GM21447 (cell line): ENCODE measurements around the gene LSM4.
A peak's percentile ranks its signal among the peaks of the same experiment; 100 is the strongest.
"Not testable (repeated sequence)": the region's sequence is repeated elsewhere in the genome, so short reads cannot be mapped to it uniquely, and the experiment has no call there.

ENCODE experiments used
- ATAC-seq: cut with Tn5 transposase; IDR thresholded peaks from one replicate; pipeline ENCODE4 v1.9.1; 2021; ENCODE audit not compliant: unreplicated experiment

Gene LSM4

DNA sequence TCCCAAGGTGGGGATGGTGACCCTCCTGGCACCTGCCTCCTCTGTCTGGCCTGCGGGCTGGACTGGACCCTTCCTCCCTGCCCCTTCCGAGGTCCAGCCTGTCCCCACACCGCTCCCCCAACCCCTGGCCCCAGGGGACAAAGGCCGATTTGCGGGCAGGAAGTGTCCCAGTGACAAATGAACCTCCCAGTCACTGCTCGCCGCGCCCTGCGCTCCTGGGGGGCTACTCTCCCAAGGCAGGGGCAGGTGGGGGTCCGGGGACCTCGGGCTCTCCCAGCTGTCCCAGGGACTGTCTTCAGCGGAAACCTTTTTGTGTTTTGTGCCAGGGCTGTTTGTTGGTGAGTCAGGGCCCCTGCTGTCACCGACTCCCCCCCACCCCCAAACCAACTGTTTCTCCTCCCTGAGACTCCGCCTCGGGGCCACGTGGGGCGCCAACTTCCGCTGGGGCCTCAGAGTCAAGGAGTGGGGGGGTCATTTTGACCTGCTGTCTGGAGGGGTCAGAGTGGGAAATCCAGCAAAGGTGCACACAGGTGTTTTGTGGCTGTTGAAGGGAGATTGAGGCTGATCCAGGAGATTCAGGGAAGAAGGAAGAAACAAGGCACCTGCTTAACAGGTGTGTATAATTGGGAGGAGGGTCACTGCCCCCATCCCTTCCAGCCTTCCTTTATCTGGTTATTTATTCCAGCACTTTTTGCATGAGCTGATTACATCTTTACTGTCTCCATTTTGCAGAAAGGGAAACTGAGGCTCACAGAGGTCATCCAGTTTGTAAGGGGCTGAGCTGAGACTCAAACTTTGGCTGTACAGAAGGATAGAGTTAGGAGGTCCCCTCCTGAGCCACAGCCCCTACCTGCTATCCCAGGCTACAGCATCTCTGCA is 18.4 kb upstream of the LSM4 start:
- peak; percentile 47 for ATAC-seq

DNA sequence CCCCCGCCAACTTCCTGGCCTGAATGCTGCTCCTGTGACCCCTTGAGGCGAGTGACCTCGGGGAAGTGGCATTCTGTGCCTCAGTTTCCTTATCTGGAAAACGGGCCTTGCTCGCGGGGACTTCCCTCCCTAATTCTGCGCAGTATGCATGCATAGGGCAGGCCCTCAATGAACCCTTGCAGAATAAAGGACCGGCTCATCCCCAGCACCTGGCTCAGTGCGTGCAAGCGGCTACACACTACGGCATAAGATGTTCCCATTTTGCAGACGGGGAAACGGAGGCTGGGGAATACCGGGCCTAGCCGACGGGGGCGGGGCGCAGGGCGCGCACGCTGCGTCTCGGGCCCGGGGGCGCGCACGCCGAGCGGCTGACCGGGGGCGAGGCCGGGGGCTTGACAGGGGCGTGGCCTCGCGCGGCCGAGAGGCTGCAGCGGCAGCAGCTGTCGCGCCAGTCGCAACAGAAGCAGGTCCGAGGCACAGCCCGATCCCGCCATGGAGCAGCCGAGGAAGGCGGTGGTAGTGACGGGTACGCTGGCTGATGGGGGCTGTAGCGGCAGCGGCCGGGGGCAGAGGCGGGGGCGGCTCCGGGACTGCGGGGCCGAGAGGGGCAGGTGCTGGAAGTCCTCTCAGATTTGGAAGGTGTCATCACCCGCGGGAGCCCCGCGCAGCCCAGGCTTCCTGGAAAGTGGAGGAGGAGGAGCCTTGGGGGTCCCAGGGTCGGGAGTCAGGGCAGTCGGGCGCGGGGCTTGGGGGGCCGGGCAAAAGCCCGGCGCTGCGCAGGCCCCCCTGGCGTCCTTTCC is 17.5 kb upstream of the LSM4 start, which contains the start of gene PGPEP1:
Gene PGPEP1 (plus strand): TSS at position 409 of the 800 bp plus-strand sequence. CDS start 84 bp downstream, at position 493.
- peak; percentile 44 for ATAC-seq

DNA sequence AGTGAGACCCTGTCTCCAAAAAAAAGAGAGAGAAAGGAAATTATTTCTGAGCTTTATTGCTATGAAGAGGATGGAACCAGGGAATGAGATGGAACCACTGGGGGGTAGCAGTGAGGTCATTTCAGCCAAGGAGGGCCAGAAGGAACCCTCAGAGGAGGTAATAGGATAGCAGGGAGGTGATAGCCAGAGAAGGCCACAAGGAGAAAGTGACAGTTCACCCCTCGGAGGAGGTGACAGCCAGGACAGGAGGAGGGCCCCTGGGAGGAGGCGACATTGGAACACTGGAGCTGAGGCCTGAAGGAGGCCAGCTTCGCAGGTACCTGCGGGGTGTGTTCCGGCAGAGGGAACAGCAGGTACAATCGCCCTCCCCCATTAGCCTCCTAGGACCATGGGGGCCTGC is 16.8 kb upstream of the LSM4 start:
- ATAC-seq = no peak

DNA sequence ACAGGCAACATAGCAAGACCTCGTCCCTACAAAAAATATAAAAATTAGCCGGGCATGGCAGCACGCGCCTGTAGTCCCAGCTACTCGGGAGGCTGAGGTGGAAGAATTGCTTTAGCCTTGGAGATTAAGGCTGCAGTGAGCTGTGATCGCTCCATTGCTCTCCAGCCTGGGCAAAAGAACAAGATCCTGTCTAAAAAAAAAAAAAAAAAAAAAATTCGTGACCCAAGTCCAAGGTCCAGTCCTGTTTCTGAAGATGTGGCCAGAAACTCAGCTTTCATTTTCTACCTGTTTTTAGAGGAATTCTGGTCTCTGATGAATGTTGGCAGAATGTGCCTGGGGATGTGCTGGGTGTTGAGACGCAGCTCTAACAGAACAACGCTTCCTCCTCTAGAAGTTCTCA is 15.7 kb upstream of the LSM4 start:
- no peak for ATAC-seq

DNA sequence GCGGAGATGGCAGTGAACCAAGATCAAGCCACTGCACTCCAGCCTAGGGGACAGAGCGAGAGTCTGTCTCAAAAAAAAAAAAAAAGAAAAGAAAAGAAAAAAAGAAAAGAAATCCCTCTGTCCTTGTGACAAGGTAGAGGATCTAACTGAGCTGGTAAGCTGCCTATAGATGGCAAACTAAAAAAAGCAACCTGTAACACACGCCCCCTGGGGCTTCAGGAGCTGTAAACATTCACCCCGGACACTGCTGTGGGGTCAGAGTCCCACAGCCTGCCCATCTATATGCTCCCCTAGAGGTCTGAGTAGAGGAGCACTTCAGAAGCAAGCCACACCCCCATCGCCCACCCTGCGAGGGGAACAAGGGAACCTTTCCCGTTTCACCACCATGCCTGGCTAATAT is 13.2 kb upstream of the LSM4 start:
- no peak for ATAC-seq

DNA sequence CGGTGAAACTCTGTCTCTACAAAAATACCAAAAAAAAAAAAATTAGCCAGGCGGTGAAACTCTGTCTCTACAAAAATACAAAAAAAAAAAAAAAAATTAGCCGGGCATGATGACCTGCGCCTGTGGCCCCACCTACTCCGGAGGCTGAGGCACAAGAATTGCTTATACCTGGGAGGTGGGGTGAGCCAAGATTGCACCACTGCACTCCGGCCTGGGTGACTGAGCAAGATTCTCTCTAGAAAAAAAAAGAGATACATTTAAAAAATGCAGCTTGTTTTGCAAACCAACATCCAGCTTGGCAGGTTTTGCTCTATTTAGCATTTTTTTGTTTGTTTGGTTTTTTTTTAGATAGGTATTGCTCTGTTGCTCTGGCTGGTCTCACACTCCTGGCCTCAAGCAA is 10.8 kb upstream of the LSM4 start:
- ATAC-seq = no peak

DNA sequence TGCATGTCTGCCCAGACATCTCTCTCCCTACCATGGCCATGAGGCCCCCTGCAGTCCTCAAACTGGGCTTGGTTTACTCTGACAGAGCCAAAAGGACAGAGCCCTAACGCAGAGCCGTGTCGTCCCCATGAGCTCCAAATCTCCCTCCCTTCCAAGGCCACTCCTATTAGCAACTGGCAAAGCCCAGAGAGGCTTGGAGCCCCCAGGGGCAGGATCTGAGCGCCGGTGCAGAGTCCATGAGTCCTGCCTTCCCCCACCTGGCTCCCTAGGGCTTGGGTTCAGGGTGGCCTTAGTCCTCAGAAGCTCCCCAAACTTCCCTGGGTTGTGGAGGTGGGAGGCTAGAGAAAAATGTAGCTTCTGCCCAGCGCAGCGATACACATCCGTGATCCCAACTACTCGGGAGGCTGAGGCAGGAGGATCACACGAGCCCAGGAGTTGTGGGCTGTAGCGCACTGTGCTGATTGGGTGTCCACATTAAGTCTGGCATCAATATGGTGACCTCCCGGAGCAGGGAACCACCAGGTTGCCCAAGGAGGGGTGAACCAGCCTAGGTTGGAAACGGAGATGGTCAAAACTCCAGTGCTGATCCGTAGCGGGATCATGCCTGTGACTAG is 10.1 kb upstream of the LSM4 start:
- no peak for ATAC-seq

DNA sequence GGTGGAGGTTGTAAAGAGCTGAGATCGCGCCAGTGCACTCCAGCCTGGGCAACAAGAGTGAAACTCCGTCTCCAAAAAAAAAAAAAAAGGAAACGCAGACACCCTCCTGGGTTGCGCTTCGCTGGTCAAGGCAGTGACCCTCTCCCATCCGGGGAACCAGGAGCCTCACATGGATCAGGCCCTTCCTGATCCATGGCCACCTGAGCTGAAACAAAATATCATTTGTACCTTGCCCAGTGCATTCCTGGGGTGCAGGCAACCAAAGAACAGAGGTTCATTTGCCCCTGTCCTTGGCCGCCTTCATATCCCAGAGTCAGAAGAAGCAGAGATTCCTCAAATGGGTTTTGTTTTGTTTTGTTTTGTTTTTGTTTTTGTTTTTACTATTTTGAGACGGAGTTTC is 8.0 kb upstream of the LSM4 start:
- ATAC-seq = no peak

DNA sequence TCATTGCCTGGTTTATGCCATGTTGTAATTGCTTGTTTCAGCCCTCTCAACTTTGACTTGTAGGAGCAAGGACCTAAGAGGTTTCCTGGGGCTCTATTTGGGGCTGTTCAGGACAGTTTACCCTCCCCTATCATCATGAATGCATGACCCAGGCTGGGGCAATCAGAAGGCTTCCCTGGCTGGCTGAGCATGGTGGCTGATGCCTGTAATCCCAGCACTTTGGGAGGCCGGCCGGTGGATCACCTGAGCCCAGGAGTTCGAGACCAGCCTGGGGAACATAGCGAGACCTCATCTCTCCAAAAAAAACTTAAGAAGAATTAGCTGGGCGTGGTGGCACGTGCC is 6.1 kb upstream of the LSM4 start:
- no peak for ATAC-seq

DNA sequence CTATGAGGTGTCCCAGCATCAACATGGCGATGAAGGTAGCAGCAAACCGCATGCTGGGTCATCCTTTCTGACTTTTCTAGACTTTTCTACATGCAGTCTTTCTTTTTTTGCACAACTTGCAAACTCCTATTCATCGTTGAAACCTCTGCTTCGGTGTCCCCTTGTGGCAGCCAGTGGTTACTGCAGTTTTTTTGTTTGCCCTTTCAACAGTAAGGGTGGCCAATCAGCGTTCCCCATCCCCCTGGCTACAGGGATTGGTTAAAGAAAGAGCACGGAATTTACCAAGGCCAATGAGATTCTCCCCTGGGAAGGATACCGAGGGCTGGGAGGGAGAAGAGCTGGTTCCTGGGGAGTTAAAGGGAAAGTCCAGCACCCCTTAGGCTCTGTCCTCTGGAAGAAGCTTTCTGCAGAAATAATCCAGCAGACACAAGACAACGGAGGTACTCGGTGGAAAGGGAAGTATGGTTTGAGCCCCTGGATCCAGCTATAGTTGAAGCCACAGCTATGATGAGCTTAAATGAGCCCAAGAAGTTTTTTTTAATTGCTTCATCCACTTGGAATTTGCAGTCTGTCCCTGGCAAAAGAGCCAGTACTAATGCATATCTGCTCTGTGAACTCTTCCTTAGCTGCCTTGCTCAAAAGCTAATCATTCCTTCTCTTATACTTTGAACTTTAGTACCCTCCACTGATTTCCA is 5.6 kb upstream of the LSM4 start:
- peak; percentile 86 for ATAC-seq

DNA sequence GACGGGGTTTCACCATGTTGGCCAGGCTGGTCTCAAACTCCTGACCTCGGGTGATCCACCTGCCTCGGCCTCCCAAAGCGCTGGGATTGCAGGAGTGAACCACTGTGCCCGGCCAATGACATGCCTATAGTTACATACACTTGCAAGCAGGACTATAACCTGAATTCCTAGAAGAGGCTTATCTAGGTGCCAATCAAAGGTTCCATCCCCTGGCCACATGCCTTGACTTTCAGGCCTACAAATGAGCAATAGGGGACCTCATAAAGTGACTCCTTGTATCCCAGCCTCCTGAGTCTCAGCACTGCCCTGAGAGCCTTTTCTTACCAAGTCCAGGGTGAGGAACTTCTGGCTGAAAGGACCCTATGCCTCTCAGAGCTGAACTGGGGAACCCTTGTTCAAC is 3.9 kb upstream of the LSM4 start:
- no peak for ATAC-seq

DNA sequence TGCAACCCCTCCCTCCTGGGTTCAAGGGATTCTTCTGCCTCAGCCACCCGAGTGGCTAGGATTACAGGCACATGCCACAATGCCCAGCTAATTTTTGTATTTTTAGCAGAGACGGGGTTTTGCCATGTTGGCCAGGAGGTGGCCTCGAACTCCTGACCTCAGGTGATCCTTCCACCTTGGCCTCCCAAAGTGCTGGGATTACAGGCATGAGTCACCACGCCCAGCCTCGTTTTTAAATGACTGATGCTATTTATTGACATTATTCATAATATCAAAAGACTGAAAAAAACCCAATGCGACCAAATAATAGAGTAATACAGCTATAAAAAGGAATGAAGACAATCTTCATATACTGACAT is 1.5 kb upstream of the LSM4 start:
- not testable (repeated sequence) for ATAC-seq

DNA sequence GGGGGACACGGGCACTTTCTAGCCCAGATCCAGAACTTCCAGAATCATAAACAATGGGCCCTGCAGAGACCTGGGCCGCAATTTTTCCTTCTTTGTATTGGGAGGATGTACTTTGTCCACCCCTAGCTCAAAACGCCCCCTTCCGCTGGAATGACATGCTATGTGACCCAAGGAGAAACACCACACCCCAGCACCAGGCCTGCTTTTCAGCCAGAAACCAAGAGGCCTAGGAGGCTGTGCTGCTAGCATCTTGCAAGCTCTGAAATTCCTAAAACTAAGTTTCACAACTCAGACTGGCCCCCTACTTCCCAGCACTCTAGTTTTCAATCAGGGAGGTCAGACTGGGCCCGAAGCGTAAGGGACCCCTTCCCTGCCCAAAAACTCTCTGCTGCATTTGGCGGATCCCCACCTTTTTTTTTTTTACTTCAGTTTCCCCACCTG is 538 bp downstream of the LSM4 start:
- ATAC-seq = no peak

DNA sequence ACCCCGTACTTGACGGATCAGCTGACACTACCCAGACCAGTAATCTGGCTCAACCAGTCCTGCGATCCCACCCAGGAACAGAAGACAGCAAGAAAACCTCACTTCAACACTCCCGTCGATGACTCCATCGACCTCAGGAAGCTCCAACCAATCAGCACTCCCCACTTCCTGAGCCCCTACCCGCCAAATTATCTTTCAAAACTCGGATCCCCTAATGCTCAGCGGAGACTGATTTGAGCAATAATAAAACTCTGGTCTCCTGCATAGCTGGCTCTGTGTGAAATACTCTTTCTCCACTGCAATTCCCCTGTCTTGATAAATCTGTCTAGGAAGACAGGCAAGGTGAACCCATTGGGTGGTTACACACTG is 1.2 kb downstream of the LSM4 start:
- no peak for ATAC-seq

DNA sequence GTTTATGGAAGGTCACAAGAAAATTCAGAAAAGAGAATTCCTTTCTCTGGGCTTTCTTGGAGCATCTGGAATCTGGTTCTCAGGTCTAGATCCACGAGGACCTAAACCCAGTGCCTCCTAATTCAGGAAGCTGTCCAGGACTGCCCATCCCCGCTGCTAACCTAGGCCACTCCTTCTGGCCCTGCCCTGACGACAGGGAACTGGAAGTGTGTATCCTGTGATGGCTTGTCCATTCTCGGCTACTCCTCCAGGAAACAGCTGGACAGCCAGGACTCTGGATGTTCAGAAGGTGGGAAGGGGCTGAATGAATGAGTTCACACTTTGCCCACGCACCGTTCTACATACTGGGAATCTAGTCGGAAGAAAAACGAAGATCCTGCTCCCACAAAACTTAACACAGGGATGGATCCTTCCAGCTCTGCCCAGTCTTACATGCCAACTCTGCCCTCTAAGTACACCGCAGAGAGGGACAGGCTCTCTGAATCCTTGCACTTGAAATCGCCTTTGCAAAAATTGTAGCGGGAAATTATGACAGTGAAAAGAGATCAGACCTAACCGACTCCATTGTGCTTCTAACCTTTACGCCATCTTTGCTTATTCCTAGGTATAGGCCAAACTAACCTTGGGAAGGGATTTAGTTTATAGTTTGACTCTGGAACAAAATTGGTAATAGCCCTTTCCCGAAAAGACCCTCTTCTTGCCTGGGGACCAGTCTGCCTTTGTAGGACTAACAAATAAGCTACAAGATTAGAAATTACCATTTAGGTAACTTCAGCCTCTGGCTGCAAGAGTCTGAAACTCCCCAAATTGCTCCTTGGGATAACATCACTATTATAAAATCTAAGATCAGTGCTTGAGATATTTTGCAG is 1.8 kb downstream of the LSM4 start:
- no peak for ATAC-seq

DNA sequence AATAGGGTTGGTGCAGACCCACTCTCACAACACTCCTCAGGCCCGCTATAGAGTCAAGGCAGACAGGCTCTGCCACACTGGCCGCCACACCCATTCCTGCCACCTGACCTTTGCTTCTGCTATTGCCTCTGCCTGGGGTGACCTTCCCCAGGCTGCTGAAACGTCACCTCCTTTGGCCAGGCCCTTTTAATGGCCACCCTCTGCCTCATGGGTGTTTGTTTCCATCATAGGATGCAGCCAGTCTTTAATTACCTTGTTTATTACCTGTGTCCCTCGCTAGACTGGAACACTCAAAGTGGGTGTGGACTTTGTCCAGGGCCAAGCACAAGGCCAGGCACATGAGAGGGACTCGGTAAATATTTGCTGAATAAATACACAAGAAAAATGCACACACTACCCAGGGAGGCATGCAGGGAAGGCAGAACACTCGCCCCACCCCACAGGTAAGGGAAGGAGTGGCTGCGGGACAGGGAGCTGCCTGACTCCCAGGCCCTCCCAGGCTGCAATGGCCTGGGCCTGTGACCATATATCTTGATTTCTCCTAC is 3.2 kb downstream of the LSM4 start:
- ATAC-seq = no peak

DNA sequence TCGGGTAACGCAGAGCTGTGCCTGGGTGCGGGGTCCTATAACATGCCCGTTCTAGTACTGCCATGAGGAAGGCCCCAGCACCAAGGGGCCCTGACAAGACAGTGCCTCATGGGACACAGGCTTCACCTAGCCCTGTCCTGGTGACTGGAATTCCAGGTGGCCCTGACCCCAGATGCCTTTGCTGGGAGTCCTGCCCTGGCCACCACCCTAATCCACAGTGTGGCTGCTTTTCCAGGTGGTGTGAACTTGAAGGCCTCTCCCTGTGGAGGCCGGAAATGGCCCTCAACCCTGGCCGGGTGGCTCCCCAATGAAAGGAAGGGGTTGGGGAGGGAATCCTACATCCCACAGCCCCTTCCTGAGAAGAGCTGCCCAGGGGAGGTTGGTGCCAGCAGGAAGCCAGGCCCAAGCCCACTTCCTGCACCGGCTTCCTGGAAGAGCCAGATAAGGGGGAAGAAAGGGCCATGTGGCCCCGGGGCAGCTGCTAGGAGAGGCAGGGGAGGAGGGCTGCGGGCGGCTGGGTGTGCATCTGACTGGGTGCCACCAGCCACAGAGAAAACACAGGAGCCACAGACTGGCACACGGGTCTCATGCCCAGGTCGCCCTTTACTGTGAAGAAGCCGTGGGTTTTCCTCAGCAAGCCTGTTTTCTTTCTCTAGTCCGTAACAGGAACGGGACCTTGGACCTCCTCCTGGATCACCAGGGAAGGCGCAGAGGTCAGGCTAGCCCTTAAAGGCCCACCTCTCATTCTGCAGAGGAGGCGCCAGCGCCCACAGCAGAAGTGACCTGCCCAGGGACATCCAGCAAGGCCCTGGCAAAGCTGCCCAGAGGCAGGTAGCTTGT is 4.7 kb downstream of the LSM4 start:
- no peak for ATAC-seq

DNA sequence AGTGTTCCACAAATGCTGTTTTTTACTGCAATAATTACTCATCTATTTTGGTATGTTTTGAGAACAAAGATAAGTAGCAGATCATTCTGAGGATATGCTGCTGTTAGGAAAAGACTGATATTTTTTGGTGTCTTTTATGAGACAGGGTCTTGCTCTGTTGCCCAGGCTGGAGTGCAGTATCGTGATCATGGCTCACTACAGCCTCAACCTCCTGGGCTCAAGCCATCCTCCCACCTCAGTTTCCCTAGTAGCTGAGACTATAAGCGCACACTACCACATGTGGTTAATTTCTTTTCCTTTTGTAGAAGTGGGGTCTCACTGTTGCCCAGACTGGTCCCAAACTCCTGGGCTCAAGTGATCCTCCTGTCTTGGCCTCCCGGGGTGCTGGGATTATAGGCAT is 9.5 kb downstream of the LSM4 start:
- no peak for ATAC-seq

DNA sequence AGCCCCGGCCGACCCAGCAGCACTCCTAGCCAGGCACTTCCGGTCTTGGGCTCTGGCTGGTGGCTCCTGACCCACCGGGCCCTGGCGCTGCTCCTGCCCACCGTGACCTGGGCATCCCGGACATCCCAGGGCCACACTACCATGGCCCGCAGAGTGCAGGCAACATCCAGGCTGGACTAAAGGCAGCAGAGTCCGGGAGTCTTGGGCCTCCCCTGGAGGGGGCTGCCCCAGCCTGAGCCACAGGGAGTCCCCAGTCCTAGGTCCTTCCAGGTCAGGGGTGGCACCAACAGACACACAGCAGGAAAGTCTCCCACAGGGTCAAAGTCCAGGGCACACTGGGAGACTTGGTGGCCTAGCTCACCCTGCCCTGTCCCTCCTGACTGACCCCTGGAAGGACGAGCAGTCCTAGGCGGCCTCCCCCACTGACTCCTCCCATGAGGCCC is 10.8 kb downstream of the LSM4 start:
- no peak for ATAC-seq
